Measurements from ENCODE around the gene TMEM252. TPM values are rescaled to one million over a fixed set of nuclear protein-coding genes. Genes with fewer than 3 reads are reported as not detected.

TMEM252 gene
- total RNA-seq, 2 experiments from 2014 or later, result not detected

- intact Hi-C loops (cut with micrococcal nuclease; ENCODE audit: unreplicated experiment), result no loop called here
- H3K79me2 ChIP-seq (ENCODE audit: insufficient read depth, low read depth, low read length), result no peaks in the 10 kb centered on the region
- peaks cover 3% of the 10 kb centered on the region; the same call in 1 of the 2 replicates for H3K9me3 ChIP-seq (ENCODE audit: low read length)
- no peak for TF ChIP-seq CTCF (conservative IDR thresholded peaks at IDR 0.05; ENCODE audit: low read length)
- TF ChIP-seq EZH2phosphoT487 (IDR thresholded peaks at IDR 0.05; ENCODE audit: borderline replicate concordance, low read depth, low read length), result no peak
- H3K4me1 ChIP-seq (ENCODE audit: insufficient read depth, low read length, poor library complexity, severe bottlenecking), result no peaks in the 10 kb centered on the region
- no peak overlapping the region for H3K4me2 ChIP-seq (ENCODE audit: low read length)
- DNase-seq (ENCODE audit: low spot score), result no peak
- BruUV-seq (replicated peaks), result no TSS peak
- ChIA-PET CTCF (ENCODE audit: unreplicated experiment) (no interaction called here), POLR2A (no interaction called here)
- no peak overlapping the region for H3K27ac ChIP-seq (ENCODE audit: low read depth, low read length, poor library complexity, severe bottlenecking)
- H3K36me3 ChIP-seq (ENCODE audit: insufficient read depth, low read length), result no peaks in the 10 kb centered on the region
- H3K4me3 ChIP-seq (ENCODE audit: low read depth, low read length, poor library complexity, severe bottlenecking), result no peak overlapping the region
- no peaks in the 10 kb centered on the region for H3K9me2 ChIP-seq (ENCODE audit: insufficient read depth, low read length)
- no peak overlapping the region for H2AFZ ChIP-seq (ENCODE audit: low read length)
- H4K20me1 ChIP-seq (ENCODE audit: insufficient read depth, low read length), result no peaks in the 10 kb centered on the region
These were observed 52.6 kb downstream of the TMEM252 start for GRCh38 chr9:68488126-68488525.

Other genes with a start within 250 kb of the TMEM252 start
- gene FOXD4L3, start 238.0 kb downstream of the TMEM252 start, total RNA-seq (2014; rRNA removed; shearing (Covaris generic)), result 0.28 and 0.98 TPM in 2 replicates
- 0.42 and 0.68 TPM in 2 replicates for gene FOXD4L3, start 238.0 kb downstream of the TMEM252 start, total RNA-seq (2022)
- gene PGM5, start 184.3 kb downstream of the TMEM252 start, total RNA-seq (2014; rRNA removed; shearing (Covaris generic)), result not detected in 2 replicates
- gene PGM5, start 184.3 kb downstream of the TMEM252 start, total RNA-seq (2022), result not detected in 2 replicates
- 3.8 and 4.8 TPM in 2 replicates for gene PIP5K1B, start 164.4 kb upstream of the TMEM252 start, total RNA-seq (2014; rRNA removed; shearing (Covaris generic))
- gene PIP5K1B, start 164.4 kb upstream of the TMEM252 start, total RNA-seq (2022), result 10.7 and 11.5 TPM in 2 replicates